DOHH2 (cell line): ENCODE data around the gene SDHAF2.
A peak's percentile ranks its signal among the peaks of the same experiment; 100 is the strongest.
"Not testable (repeated sequence)": the region's sequence is repeated elsewhere in the genome, so short reads cannot be mapped to it uniquely, and the experiment has no call there.

ENCODE experiments used
- H3F3A ChIP-seq: fragments of 200-600 bp; sonication (generic), shearing (Covaris generic); 2 replicates; pipeline ENCODE4 v1.6.0; 2016; ENCODE audit warnings: antibody characterized with exemption, mild to moderate bottlenecking; ENCODE audit not compliant: control insufficient read depth, insufficient read depth
- H3K27ac ChIP-seq: fragments of 200-600 bp; sonication (generic); 2 replicates; pipeline ENCODE4 v1.5.1; 2014; ENCODE audit warnings: low read depth, mild to moderate bottlenecking, low read length, moderate library complexity
- H3K27me3 ChIP-seq: fragments of 200-600 bp; sonication (generic); 2 replicates; pipeline ENCODE4 v1.6.1; 2014; ENCODE audit warnings: mild to moderate bottlenecking, low read length, mixed read lengths; ENCODE audit not compliant: control insufficient read depth
- H3K36me3 ChIP-seq: fragments of 200-600 bp; sonication (generic); 2 replicates; pipeline ENCODE4 v1.6.1; 2014; ENCODE audit warnings: mild to moderate bottlenecking, low read length, moderate library complexity, mixed read lengths; ENCODE audit not compliant: control insufficient read depth
- H3K4me1 ChIP-seq: fragments of 200-600 bp; sonication (generic); 2 replicates; pipeline ENCODE4 v1.6.1; 2014; ENCODE audit warnings: mild to moderate bottlenecking, low read length, mixed read lengths; ENCODE audit not compliant: control insufficient read depth
- H3K4me2 ChIP-seq: fragments of 200-600 bp; sonication (generic); 2 replicates; pipeline ENCODE4 v1.6.0; 2014; ENCODE audit warnings: mild to moderate bottlenecking, low read length, moderate library complexity
- H3K4me3 ChIP-seq: fragments of 200-600 bp; sonication (generic); 2 replicates; pipeline ENCODE4 v1.5.1; 2014; ENCODE audit warnings: mild to moderate bottlenecking, low read length, mixed read lengths
- H3K79me2 ChIP-seq: fragments of 200-600 bp; sonication (generic); 2 replicates; pipeline ENCODE4 v1.6.1; 2014; ENCODE audit warnings: mild to moderate bottlenecking, low read length, mixed read lengths; ENCODE audit not compliant: control insufficient read depth
- H3K9me2 ChIP-seq: fragments of 200-600 bp; sonication (generic); replicated peaks from 2 replicates; pipeline ENCODE4 v1.6.1; 2014; ENCODE audit warnings: mild to moderate bottlenecking, low read length, mixed read lengths; ENCODE audit not compliant: control insufficient read depth
- H3K9me3 ChIP-seq: fragments of 200-600 bp; sonication (generic); 2 replicates; pipeline ENCODE4 v1.6.1; 2014; ENCODE audit warnings: antibody characterized with exemption, low read length, mixed read lengths; ENCODE audit not compliant: control insufficient read depth, insufficient read depth
- H4K20me1 ChIP-seq: fragments of 200-600 bp; sonication (generic); 2 replicates; pipeline ENCODE4 v1.6.0; 2014; ENCODE audit warnings: low read depth, mild to moderate bottlenecking, antibody characterized with exemption, low read length, moderate library complexity; ENCODE audit not compliant: control insufficient read depth, insufficient read depth
- EZH2phosphoT487 ChIP-seq: fragments of 200-600 bp; sonication (generic); IDR thresholded peaks from 2 replicates; pipeline ENCODE4 v1.6.1; 2017; ENCODE audit warnings: borderline replicate concordance, mild to moderate bottlenecking, antibody characterized with exemption, low read length, moderate library complexity, mixed read lengths
- TF ChIP-seq, protein P1 (sequence below): fragments of 200-600 bp; sonication (generic); IDR thresholded peaks from one replicate; pipeline ENCODE4 v1.5.1; 2014; ENCODE audit warnings: antibody characterized with exemption, mild to moderate bottlenecking, low read depth, low read length; ENCODE audit not compliant: poor library complexity, severe bottlenecking

The SDHAF2 gene

DNA sequence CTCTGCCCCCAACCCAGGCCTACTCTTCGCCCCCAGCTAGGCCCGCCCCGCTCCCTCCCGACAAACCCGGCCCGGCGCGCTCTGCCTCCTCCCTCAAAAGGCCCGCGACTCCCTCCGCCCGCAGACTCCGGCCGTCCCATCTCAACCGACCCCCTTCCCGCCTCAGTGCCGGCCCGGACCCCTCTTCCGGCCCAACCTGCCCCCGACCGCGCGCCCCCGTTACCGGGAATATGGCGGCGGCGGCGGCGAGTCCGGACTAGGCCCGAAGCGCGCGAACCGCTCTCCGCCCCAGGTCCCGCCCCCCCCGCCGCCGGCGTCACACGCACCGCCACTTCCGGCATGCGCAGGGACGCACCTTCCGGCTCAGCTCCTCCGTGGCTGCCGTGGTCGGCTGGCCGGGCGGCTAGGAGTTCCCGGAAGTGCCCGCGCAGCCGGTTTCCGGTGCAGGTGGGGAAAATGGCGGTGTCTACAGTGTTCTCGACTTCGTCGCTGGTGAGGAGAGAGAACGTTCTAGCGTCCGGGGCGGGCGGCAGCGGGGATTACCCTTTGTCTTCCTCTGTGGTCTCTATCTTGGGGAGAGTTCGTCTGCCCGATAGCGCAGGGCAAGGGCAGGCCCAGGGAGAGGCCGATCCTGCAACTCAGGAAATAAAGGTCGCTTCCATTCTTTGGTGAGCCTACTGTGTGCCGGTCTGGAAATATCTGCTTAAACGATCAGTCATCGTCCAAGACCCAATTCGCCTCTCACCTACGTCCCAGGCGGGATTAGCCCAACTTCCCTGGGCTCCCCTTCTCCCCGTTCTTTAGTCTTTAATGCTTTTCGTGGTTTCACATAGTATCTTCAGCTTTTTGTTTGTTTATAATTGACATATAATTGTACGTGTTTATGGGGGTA lies at the start of gene SDHAF2, which contains the start of gene CPSF7:
SDHAF2 (plus strand) TSS at position 434 of the 892 bp plus-strand sequence; CDS start at position 457, 23 bp downstream.
CPSF7 (minus strand) TSS at position 285 of the 892 bp plus-strand sequence. CDS start 740 bp downstream, outside the sequence.
- Histone ChIP-seq H3K36me3 (peaks cover 79% of the 10 kb centered on the region), H4K20me1 (peaks cover 14% of the 10 kb centered on the region), H3K9me2 (no peaks in the 10 kb centered on the region), H3K27ac (peak within 1 kb of the TSS; percentile 79), H3F3A (peaks cover 10% of the 10 kb centered on the region), H3K4me3 (peak within 1 kb of the TSS; percentile 90), H3K4me1 (peaks cover 42% of the 10 kb centered on the region), H3K27me3 (no peaks in the 10 kb centered on the region), H3K9me3 (no peaks in the 10 kb centered on the region), H3K4me2 (peak within 1 kb of the TSS; percentile 90), H3K79me2 (peaks cover 97% of the 10 kb centered on the region)
- TF ChIP-seq EZH2phosphoT487: no peak
- TF ChIP-seq, protein P1, sequence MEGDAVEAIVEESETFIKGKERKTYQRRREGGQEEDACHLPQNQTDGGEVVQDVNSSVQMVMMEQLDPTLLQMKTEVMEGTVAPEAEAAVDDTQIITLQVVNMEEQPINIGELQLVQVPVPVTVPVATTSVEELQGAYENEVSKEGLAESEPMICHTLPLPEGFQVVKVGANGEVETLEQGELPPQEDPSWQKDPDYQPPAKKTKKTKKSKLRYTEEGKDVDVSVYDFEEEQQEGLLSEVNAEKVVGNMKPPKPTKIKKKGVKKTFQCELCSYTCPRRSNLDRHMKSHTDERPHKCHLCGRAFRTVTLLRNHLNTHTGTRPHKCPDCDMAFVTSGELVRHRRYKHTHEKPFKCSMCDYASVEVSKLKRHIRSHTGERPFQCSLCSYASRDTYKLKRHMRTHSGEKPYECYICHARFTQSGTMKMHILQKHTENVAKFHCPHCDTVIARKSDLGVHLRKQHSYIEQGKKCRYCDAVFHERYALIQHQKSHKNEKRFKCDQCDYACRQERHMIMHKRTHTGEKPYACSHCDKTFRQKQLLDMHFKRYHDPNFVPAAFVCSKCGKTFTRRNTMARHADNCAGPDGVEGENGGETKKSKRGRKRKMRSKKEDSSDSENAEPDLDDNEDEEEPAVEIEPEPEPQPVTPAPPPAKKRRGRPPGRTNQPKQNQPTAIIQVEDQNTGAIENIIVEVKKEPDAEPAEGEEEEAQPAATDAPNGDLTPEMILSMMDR: no peak

DNA sequence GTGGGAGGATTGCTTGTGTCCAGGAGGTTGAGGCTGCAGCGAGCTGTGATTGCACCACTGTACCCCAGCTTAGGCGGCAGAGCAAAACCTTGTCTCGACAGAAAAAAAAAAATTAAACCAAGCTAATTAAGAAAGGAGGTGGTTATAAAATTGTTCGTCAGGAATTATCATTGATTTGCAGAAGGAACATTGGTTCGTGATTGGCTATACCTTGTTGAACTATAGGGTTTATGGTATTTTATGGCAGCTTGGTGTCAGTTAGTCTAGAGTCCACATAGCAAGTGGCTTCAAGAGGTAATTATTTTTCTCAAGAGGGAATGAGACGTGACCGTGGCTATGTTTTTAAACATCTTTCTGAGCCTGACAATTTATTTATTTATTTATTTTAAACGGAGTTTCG lies 49.0 kb upstream of the SDHAF2 start:
- no peak for TF ChIP-seq EZH2phosphoT487
- TF ChIP-seq, protein P1: no peak
- Histone ChIP-seq H3K9me3 (no peaks in the 10 kb centered on the region), H3K4me2 (no peak overlapping the region), H3K4me1 (peaks cover 11% of the 10 kb centered on the region), H3K4me3 (no peak overlapping the region), H3K27me3 (no peaks in the 10 kb centered on the region), H3F3A (no peaks in the 10 kb centered on the region), H3K36me3 (no peaks in the 10 kb centered on the region; the same call in 1 of the 2 replicates), H3K9me2 (no peaks in the 10 kb centered on the region), H3K79me2 (no peaks in the 10 kb centered on the region), H4K20me1 (no peaks in the 10 kb centered on the region), H3K27ac (no peak overlapping the region)

DNA sequence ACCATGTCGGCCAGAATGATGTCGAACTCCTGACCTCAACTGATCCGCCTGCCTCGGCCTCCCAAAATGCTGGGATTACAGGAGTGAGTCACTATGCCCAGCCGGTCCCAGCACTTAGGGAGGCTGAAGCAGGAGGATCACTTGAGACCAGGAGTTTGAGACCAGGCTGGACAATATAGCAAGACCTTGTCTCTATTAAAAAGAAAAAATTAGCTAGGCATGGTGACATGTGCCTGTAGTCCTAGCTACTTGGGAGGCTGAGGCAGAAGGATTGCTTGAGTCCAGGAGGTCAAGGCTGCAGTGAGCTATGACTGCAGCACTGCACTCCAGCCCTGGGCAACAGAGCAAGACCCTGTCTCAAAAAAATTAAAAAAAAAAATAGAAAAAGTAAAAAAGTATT lies 46.1 kb upstream of the SDHAF2 start:
- H3K79me2 ChIP-seq, H3K4me3 ChIP-seq, H3K9me3 ChIP-seq, H3K27me3 ChIP-seq, H3K9me2 ChIP-seq, H4K20me1 ChIP-seq, H3F3A ChIP-seq, H3K27ac ChIP-seq, H3K36me3 ChIP-seq, H3K4me2 ChIP-seq: not testable (repeated sequence)
- peaks cover 12% of the 10 kb centered on the region for H3K4me1 ChIP-seq
